Adrenal gland (tissue), 5 donors: ENCODE measurements around the gene DPM1.

Experiments used
- CTCF ChIP-seq, 6 experiments: fragments of 450-650 bp in 4 of 6; fragments of 200-600 bp in 2 of 6; sonication (generic) in 1 of 6; IDR thresholded peaks; 1 replicate in 5 of 6; 2 replicates in 1 of 6; pipeline versions ENCODE4 v1.5.1 to v1.8.0; 2016 to 2021; ENCODE audit warnings: antibody characterized with exemption in 6 of 6, mild to moderate bottlenecking in 2 of 6, moderate library complexity in 1 of 6
- POLR2A ChIP-seq, 2 donors: fragments of 450-650 bp; IDR thresholded peaks; one replicate each; pipeline ENCODE4 v1.6.1; 2017; ENCODE audit warnings: antibody characterized with exemption in 2 of 2, mild to moderate bottlenecking in 2 of 2, moderate library complexity in 1 of 2
- donor health status: DM: no; HTN: no; CAD: no.

- peak; percentile 70 to 96 (median 88) for TF ChIP-seq CTCF (IDR thresholded peaks at IDR 0.05)
- TF ChIP-seq POLR2A (IDR thresholded peaks at IDR 0.05): peak in 1 of 2 donors; percentile 21
Observed at GRCh38 chr20:50929299-50930138, 28.8 kb downstream of the DPM1 start.
